GM10847 (cell line): Measurements from ENCODE around the gene HLA-DMA.

ENCODE experiments used
- POLR2A ChIP-seq: IDR thresholded peaks from 2 replicates; pipeline ENCODE4 v1.6.1; 2011; ENCODE audit not compliant: insufficient read length; ENCODE audit errors: extremely low read depth

The HLA-DMA gene

GRCh38 chr6:32968867-32969684, 16.2 kb upstream of the HLA-DMA start:
- peak; percentile 57 for TF ChIP-seq POLR2A

- TF ChIP-seq POLR2A = peak; percentile 46
These were observed 15.4 kb upstream of the HLA-DMA start, which contains the start of gene BRD2 for GRCh38 chr6:32968093-32968866. BRD2 (plus strand) TSS chr6:32968594; CDS start chr6:32972899, 4,305 bp downstream.

- TF ChIP-seq POLR2A = no peak
These were observed 14.5 kb upstream of the HLA-DMA start for GRCh38 chr6:32967151-32968091.

DNA sequence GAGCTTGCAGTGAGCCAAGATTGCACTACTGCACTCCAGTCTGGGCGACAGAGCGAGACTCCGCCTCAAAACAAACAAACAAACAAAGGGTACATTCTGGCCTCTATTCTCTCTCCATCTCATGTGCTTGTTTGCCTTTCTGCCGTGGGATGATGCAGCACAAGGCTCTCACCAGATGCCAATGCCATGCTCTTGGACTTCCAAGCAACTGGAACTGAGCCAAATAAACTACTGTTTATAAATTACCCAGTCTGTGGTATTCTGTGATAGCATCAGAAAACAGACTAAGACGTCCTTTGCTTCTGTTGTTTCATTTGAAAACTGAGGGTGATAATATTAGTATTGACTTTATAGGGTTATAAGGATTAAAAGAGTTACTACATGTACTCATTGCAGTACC, 11.9 kb upstream of the HLA-DMA start:
- TF ChIP-seq POLR2A = no peak

- TF ChIP-seq POLR2A = no peak
These were observed 11.0 kb upstream of the HLA-DMA start for GRCh38 chr6:32963866-32964265.

GRCh38 chr6:32962213-32962826, 9.4 kb upstream of the HLA-DMA start:
- TF ChIP-seq POLR2A = no peak

- no peak for TF ChIP-seq POLR2A
These were observed 7.7 kb upstream of the HLA-DMA start for GRCh38 chr6:32960563-32960962.

- no peak for TF ChIP-seq POLR2A
These were observed 3.3 kb upstream of the HLA-DMA start for GRCh38 chr6:32956176-32956575.

GRCh38 chr6:32954986-32955802, 2.3 kb upstream of the HLA-DMA start:
- TF ChIP-seq POLR2A = no peak

DNA sequence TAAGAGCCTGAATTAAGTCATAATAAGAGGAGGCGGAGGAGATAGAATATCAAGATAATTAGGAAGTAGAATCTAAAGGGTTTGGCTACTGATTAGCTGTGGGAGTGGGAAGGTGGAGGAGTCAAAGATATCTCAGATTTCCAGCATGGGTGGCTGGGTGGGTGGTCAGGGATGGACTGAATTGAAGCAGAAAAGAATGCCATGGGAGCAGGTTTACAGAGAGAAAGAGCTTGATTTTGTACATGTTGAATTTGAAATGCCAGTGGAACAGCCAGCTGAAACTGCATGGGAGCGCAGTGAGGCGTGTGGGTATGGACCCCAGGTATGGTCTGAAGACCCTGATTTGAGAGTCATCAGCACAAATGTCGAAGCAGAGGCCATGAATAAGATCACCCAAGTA, 1.4 kb upstream of the HLA-DMA start:
- no peak for TF ChIP-seq POLR2A

- TF ChIP-seq POLR2A = no peak
These were observed 878 bp upstream of the HLA-DMA start for GRCh38 chr6:32953775-32954174.

GRCh38 chr6:32950449-32950848, 2.4 kb downstream of the HLA-DMA start:
- TF ChIP-seq POLR2A = no peak

DNA sequence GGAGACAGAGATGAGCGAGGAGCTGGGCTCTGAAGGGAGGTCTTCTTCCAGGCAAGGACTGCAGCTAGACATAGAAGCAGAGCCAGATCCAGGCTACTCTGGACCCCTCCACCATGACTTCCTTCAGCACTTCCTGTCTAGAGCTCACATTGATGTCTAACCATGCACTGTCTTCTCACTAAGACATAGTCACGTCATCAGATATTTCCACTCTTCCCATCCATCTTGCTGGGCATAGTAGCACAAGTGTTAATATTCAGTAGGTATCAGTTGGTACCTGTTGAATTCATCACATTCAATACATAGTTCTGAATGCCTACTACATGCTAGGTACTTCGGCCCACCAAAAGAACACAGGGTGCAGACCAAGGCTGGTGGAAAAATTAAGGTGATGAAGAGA, 2.9 kb downstream of the HLA-DMA start:
- no peak for TF ChIP-seq POLR2A

- TF ChIP-seq POLR2A = no peak
These were observed 3.8 kb downstream of the HLA-DMA start for GRCh38 chr6:32949113-32949512.
